ENCODE data around the gene PKN2. TPM values are rescaled to one million over a fixed set of nuclear protein-coding genes. Genes with fewer than 3 reads are reported as not detected.
A peak's percentile ranks its signal among the peaks of the same experiment; 100 is the strongest.

Gene PKN2
- total and polyA plus RNA-seq, 9 of the 15 experiments (the other 6 are each of a cell fraction or from before 2014, with no cell fraction given) = 4.5 to 25.3 (median 19.2) TPM

DNA sequence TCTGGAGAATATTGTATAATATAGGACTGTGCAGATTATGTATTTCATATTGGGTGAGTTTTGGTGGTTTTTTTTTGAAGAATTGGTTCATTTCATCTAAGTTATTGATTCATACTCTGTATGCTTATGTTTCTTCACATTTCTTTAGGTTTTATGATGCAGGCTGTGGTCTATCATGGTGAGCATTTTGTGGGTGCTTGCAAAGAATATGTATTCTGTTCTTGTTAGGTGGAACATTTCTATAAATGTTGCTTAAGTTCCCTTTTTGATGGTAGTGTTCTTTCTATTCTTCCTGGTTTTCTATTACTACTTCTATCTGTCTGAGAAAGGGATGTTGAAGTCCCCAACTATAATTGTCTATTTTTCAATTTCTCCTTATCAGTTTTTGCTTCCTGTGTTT lies 42.6 kb downstream of the PKN2 start:
- BruUV-seq (replicated peaks) = no TSS peak
- CTCF ChIA-PET (ENCODE audit: low intra/inter-chr PET ratio) = no interaction called here
- H3K4me2 ChIP-seq (ENCODE audit: insufficient read depth, low read length) = no peak overlapping the region

More for the DNA sequence above, 42.6 kb downstream of the PKN2 start:
- H3K27me3 ChIP-seq (ENCODE audit: control insufficient read depth in 2 of 2, insufficient read depth in 2 of 2, low read length in 2 of 2) = no peaks in the 10 kb centered on the region
- ATAC-seq = no peak
- no peak overlapping the region for H2AFZ ChIP-seq (ENCODE audit: low read depth, low read length)
- H3K36me3 ChIP-seq (ENCODE audit: control insufficient read depth, insufficient read depth, low read length) = peaks cover 11% of the 10 kb centered on the region
- in situ Hi-C loops (cut with MboI) (no loop called here), intact Hi-C loops (cut with micrococcal nuclease) (no loop called here)
- no peaks in the 10 kb centered on the region for H3K9me1 ChIP-seq (ENCODE audit: control insufficient read depth, insufficient read depth, low read length)
- H3K4me3 ChIP-seq = no peak overlapping the region
- POLR2A ChIA-PET = no interaction called here
- peaks cover 0 to 6% of the 10 kb centered on the region in 2 experiments; a peak in 1 of 5 replicates for H3K4me1 ChIP-seq (replicated peaks in 1 of 2; ENCODE audit: control insufficient read depth in 2 of 2, insufficient read depth in 2 of 2, low read length in 2 of 2)
- H3K27ac ChIP-seq (ENCODE audit: extremely low read depth, low read depth, low read length) = no peak overlapping the region
- 0 out of 2 replicates have a peak, but pooled peaks cover 3% of the 10 kb centered on the region for H4K20me1 ChIP-seq (replicated peaks; ENCODE audit: control insufficient read depth, insufficient read depth, low read length)
- no peaks in the 10 kb centered on the region for H3K9me3 ChIP-seq (replicated peaks; ENCODE audit: control insufficient read depth, insufficient read depth, low read depth, low read length)
- TF ChIP-seq POLR3A (IDR thresholded peaks at IDR 0.05; ENCODE audit: borderline replicate concordance, extremely low read depth, insufficient read depth, insufficient read length) (no peak), XRCC3 (IDR thresholded peaks at IDR 0.05) (no peak), POLR2G (IDR thresholded peaks at IDR 0.05; ENCODE audit: low read depth, low read length) (no peak), NCOA4 (IDR thresholded peaks at IDR 0.05; ENCODE audit: partially characterized antibody) (no peak), POLR2A (conservative IDR thresholded peaks at IDR 0.05) (no peak), TCF7L2 (IDR thresholded peaks at IDR 0.05; ENCODE audit: low read depth, low read length) (no peak), PCBP1 (IDR thresholded peaks at IDR 0.05; ENCODE audit: low read depth, low read length, poor library complexity, severe bottlenecking) (no peak), ZNF175 (CRISPR knock-in tag; IDR thresholded peaks at IDR 0.05; ENCODE audit: low read depth) (no peak), ATF1 (CRISPR knock-in tag; IDR thresholded peaks at IDR 0.05) (no peak), ATF1 (tag; IDR thresholded peaks at IDR 0.05) (no peak), ZNF212 (CRISPR knock-in tag; IDR thresholded peaks at IDR 0.05) (no peak)
- TF ChIP-seq, protein P1, sequence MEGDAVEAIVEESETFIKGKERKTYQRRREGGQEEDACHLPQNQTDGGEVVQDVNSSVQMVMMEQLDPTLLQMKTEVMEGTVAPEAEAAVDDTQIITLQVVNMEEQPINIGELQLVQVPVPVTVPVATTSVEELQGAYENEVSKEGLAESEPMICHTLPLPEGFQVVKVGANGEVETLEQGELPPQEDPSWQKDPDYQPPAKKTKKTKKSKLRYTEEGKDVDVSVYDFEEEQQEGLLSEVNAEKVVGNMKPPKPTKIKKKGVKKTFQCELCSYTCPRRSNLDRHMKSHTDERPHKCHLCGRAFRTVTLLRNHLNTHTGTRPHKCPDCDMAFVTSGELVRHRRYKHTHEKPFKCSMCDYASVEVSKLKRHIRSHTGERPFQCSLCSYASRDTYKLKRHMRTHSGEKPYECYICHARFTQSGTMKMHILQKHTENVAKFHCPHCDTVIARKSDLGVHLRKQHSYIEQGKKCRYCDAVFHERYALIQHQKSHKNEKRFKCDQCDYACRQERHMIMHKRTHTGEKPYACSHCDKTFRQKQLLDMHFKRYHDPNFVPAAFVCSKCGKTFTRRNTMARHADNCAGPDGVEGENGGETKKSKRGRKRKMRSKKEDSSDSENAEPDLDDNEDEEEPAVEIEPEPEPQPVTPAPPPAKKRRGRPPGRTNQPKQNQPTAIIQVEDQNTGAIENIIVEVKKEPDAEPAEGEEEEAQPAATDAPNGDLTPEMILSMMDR (IDR thresholded peaks at IDR 0.05 in 2 of 3, conservative IDR thresholded peaks at IDR 0.05 in 1 of 3; ENCODE audit: insufficient read depth in 2 of 3, low read depth in 1 of 3, low read length in 3 of 3) = no peak
- TF ChIP-seq, protein P2, sequence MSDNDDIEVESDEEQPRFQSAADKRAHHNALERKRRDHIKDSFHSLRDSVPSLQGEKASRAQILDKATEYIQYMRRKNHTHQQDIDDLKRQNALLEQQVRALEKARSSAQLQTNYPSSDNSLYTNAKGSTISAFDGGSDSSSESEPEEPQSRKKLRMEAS (CRISPR knock-in tag; IDR thresholded peaks at IDR 0.05) = no peak
- no peak for DNase-seq (ENCODE audit: extremely low read depth in 1 of 4, low spot score in 3 of 4)
- no peak overlapping the region for H3K9ac ChIP-seq (ENCODE audit: insufficient read depth in 1 of 2, low read depth in 2 of 2, low read length in 2 of 2)
- H3K79me2 ChIP-seq (ENCODE audit: control insufficient read depth, insufficient read depth, low read length) = peaks cover 84% of the 10 kb centered on the region
- FAIRE-seq = peak; percentile 42

Measured in K562 (cell line).